DND-41 (cell line): ENCODE measurements around the gene NUP214.

Source experiments
- CTCF ChIP-seq: IDR thresholded peaks from 2 replicates; pipeline ENCODE4 v1.5.1; 2012; ENCODE audit warnings: borderline replicate concordance, low read length, moderate library complexity, mild to moderate bottlenecking; ENCODE audit not compliant: poor library complexity, severe bottlenecking; ENCODE audit errors: extremely low read depth
- EZH2 ChIP-seq: IDR thresholded peaks from 3 replicates; pipeline ENCODE4 v1.6.1; 2012; ENCODE audit warnings: borderline replicate concordance, low read depth, mild to moderate bottlenecking, moderate library complexity, low read length, inconsistent platforms; ENCODE audit not compliant: severe bottlenecking

DNA sequence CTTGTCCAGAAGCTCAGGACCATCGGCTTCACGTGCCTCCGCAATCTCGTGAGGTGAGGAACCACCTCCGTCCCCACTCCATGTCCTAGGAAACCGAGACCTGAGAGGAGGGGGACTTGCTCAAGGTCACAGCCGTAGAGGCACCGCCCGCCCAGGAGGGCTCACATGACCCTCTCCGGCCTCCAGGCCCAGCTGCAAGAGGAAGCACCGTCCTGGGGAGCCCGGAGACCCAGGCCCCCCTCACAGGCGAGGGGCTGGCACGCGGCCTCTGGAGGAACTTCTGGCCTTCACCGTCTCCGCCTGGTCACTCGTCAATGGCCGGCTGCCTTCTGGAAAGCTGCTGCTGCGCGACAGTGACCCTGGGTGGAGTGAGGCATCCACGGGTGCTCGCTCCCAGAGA, 126.7 kb downstream of the NUP214 start:
- no peak for TF ChIP-seq EZH2
- TF ChIP-seq CTCF = no peak
